Measurements from ENCODE around the gene SPRED2.
"Not testable (repeated sequence)": the region's sequence is repeated elsewhere in the genome, so short reads cannot be mapped to it uniquely, and the experiment has no call there.

The SPRED2 gene

DNA sequence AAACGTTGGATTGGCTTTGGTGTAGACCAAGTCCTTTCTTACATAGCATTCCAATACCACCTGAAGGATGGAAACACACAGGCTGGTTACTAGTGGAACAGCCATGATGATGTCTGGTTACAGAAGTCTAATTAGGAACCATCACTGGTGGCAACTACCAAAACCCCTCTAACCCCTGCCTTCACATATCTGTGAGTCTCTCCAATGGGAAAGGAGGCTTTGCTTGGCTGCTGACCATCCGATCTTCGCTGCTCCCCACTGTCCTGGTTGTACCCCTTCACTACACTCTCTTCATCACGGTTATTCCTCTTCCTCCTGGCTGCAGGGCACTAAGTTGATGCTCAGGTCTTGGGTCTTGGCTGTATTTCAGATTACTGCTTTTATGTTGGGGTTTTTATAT, 97.7 kb downstream of the SPRED2 start:
- no peak for FAIRE-seq

DNA sequence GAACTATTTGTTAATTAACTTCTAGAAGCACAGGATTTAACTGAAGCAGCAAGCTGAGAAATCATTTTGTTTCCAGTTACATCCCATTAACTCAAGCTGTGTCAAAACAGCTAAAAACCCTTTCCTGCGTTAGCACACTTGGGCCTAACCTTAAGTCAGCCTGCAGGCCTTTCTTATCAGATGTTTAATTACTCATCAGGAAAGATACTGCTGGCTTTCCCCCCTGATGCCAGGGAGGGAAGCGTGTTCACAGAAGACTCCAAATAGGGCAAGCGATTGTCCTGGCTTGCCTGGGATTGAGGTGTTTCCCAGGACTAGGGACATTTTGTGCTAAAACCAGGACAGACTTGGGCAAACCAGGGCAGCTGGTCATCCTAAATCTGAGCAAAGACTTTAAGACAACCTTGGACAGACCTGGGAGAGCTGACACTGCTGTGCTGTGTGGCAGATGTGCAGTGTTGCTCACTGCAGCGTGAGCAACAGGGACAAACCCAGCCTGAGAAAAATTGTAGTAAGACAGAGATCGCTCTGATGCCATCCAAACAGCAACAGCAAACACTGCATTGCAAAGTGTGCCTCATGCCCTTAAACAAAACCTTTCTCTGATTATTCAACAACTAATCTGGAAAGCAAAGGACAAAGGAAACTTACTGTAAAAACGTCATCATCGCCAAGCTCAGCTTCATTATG, 100.9 kb downstream of the SPRED2 start:
- FAIRE-seq = no peak

GRCh38 chr2:65329525-65329924, 102.9 kb downstream of the SPRED2 start:
- no peak for FAIRE-seq

DNA sequence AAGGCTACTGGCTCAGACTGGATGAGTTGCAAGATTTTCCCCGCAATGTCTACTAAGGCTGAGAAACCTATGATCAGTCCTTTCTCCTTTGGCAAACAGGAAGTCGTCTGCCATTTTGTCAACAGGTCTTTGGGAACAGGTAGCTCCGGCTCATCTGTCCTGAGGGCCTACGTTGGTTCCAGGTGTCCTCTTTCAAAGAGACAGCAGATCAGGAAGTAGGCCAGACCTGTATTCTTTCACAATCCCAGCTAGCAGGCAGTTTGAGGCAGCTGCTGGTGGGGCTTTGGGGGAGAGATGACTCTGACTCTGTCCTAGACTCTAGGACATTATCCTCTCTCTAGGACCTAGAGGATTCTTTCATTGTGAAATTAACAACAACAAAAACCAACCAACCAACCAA, 106.1 kb downstream of the SPRED2 start:
- no peak for FAIRE-seq

GRCh38 chr2:65325066-65325465, 107.3 kb downstream of the SPRED2 start:
- FAIRE-seq = no peak

DNA sequence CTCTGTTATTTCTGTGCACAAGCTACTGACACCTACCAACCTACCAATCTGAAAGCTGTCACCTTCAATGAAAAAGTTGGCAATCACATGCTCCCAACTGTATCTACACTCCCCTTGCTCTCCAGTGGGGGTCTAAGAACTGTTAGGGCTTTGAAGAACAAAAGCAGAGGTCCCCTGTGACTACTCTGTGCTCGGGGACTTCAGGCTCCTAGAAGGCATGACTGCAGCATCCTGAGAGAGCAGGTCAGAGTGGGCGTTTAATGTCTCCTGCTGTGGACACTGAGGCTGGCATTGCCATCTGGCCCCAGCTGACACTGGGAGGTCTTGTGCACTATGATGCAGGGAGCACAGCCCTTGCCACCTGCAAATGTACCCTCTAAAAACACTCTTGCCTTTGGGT, 111.5 kb downstream of the SPRED2 start:
- FAIRE-seq = no peak

DNA sequence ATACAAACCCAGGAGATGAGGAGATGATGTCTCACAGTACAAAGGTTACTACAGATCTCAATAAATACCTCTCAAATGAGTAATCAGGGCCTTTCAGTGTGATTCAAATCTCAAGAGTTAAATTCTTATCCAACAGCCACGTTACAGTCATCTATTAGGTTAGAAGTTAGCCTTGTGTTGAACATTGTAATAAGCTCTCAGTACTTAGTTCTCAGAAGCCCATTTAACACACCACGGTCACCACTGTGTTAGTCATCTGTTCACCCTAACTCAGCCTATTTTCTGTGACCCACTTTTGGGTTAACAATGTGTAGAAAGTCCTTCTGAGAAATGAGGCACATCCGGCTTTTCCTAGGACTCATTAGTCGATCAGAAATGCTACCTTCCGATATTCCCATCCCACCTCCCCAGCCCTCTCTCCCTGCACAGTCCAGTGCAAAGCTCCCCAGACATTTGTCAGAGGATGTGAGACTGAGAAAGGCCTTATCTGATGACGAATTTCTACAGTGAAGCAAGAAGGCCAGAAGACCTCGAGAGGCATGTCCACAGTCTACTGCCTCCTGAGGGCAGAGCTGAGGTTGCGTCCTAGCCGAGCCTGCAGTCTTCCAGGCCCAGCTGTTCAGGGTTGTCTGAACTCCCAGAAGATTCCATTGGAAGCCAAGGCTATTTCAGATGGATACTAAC, 112.2 kb downstream of the SPRED2 start:
- no peak for FAIRE-seq

- FAIRE-seq = no peak
These were observed 112.7 kb downstream of the SPRED2 start for GRCh38 chr2:65319674-65320041.

DNA sequence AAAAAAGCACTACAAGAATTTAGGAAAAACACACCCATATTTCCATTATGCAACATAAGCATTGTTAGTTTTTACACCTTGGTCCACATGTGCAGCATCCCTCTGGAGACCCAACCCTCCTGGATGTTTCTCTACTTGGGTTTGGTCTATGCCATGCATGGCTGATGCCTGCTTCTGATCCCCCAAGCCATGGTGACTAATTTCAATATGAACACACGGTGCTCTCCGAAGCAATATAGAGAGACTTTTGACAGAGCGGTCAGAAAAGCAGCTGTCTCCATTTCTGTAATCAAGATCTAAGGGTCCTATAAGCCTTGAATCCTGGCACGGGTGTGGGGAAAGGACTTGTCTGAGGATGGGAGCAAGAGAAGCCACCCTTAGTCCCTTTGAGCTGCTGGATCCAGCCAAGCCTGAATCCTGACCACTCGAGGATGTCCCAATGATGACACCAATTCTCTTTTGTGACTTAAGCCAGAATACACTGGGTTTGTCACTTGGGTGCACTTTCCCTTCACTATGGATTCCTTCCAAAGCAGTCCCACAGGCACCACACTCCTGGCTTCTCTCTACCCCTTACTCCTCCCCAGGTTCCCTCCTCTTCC, 113.2 kb downstream of the SPRED2 start:
- FAIRE-seq = no peak

DNA sequence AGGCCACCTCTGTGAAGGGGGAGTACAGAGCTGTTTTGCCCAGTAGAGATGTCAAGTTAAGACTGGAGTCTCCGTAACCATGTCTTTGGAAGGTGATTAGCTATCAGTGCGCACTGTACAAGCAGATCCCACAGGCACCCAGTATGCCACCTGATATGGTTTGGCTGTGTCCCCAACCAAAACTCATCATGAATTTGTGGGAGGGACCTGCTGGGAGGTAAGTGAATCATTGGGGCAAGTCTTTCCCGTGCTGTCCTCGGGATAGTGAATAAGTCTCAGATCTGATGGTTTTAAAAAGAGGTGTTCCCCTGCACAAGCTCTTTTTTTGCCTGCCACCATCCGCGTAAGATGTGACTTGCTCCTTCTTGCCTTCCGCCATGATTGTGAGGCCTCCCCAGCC, 114.6 kb downstream of the SPRED2 start:
- FAIRE-seq = no peak

- FAIRE-seq = not testable (repeated sequence)
These were observed 115.0 kb downstream of the SPRED2 start for GRCh38 chr2:65317351-65317750.

DNA sequence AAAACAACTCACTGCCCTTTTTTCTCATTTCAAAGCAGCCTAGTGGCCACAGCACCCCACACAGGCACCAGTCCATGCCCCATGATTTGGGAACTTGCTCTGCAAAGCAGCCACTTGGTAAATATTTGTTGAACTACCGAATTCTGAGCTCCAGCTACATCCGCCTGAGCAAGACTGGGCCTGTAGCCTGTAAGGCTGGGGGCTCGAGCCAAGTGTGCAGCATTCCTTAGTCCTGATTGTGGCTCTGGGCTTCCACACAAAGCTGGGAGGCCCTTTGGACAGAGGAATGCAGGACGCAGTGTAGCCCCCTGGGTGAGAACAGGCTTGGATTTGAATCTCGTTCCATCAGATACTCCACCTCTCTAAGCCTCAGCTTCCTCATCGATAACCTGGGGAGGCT, 116.3 kb downstream of the SPRED2 start:
- no peak for FAIRE-seq

DNA sequence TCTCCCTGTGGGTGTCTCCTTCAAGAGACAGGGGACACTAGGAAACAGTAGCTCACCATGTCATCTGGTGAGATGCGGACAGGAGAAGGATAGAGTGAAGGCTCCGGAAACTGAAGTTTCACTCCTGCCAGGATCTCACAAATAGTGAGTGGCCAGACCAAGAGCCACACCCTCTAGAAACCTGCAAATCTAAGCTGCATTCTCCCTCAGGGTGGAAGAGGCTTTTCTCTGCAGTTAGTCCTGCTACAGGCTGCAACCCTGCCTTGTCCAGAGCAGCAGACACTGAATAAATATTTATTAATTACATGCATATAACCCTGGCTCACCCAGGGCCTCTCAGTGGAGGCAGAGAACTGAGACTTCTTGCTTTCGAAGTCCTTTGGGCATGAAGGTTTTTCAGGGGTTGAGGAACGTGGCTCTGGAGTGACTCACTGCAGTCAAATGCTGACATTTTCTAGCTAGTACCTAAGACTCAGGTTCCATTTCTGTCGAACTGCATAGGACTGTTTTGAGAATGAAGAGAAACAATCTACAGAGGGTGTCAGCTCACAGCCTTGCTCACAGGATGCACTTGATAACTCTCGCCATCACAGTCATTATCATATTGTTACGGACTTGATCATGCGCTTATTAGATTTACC, 117.5 kb downstream of the SPRED2 start:
- FAIRE-seq = no peak

DNA sequence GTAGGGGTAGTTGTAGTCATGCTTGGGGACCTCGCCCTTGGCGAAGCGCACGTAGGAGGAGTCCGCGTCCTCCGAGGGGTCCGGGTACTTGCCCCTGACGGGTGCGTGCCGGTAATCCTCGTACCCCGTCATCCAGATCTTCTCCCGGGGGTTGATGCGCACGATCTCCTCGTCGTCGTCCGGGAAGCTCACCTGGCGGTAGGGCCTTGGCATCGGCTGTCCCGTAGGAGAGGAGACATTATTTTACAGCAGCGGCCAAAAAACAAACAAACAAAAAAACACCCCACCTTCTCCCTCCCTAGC, 118.5 kb downstream of the SPRED2 start:
- no peak for FAIRE-seq

GRCh38 chr2:65313126-65313953, 119.1 kb downstream of the SPRED2 start:
- FAIRE-seq = no peak

DNA sequence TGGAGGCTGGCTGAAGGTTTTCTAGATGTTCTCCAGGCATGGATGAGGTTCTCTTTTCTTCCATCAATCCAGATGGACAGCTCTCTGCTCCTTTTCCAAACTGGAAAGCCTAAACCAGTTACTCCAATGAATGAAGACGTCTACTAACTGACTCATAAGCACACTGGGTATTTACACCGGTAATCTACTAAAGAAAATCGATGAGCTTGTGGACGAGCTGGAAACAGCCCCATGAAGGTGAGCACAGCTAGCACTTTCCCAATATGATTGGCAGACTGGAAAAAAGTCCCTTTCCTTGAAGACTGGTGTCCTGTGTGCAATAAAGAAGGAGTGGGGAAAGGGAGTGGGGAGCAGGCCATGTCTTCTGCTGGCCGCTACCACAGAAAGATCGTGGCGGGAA, 120.8 kb downstream of the SPRED2 start:
- no peak for FAIRE-seq

- no peak for FAIRE-seq
These were observed 121.3 kb downstream of the SPRED2 start for GRCh38 chr2:65311049-65311448.

DNA sequence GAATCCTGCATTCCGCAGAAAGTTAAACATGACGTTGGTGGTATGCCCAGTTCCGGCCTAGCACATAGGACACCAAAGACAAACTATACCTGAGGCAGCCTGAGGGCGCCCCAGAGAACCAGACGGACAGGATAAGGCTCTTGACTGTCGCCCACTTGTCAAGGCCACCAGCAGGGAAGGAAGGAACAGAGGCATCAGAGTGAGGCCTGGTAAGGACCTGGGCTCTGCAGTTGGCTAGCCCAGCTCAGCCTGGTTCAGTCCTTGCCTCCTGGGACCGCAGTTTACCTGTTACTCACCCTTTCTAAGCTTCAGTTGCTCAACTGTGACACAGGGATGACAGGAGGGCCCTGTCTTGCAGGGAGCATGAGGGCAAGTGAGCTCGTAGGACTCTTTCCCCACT, 122.7 kb downstream of the SPRED2 start:
- FAIRE-seq = no peak

DNA sequence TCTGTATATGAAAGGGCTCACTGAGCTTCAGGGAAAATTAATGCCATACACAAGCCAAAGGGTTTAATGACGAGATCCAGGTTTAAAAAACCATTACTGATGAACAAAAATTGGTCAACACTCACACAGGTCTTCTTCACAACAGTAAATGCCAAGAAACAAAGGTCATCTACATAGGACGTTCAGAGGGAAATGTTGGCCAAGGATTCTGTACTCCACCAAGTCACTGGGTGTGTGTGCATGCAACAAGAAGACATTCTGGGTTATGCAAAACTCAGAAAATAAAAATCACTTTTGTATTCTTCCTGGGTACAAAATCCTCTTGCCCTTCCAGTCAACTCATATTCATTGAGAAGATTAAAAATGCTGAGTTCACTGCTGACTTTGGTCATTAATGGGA, 126.5 kb downstream of the SPRED2 start:
- FAIRE-seq = no peak

DNA sequence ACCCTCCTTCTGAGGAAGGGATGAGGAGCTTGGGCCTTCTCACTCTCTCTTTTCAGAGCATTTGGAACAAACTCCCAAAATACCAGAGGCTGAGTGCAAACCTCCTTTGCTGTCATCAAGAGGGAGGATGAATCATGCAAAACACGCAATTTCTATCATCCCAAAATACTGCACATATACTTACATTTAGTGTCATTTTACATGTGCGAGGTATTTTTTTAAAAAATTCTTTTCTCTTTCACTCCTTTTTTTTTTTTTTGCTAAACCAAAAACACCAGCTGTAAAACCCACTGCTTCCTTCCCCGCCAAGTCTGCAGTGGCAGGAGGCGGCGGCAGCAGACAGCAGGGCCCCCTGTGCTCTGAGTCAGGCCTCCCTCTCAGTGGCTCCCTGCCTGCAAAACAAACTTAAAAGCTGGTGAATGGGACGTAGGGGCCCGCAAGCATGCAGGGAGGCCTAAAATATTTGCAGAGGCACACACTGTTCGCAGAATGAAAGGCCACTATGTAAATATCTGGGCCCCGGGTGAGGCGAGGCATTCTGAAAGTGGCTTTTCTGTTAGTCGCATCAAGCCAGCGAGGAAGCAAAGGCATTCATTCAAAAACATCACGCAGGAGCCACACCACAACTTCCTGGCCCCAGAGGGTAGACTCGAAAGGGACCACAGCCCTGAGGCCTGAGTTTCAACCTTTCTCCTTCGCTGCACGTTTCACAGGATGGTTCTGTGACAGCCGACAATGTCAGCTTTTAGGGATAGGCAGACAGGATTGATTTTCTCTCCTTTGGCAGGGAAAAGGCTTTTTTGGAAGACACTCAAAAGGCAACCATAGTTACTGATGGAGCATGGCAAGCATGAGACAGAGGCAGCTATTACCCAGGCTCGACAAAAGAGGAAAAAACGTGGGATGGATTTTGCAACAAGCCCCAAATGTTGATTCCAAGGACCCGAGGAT, 131.4 kb downstream of the SPRED2 start:
- no peak for FAIRE-seq

DNA sequence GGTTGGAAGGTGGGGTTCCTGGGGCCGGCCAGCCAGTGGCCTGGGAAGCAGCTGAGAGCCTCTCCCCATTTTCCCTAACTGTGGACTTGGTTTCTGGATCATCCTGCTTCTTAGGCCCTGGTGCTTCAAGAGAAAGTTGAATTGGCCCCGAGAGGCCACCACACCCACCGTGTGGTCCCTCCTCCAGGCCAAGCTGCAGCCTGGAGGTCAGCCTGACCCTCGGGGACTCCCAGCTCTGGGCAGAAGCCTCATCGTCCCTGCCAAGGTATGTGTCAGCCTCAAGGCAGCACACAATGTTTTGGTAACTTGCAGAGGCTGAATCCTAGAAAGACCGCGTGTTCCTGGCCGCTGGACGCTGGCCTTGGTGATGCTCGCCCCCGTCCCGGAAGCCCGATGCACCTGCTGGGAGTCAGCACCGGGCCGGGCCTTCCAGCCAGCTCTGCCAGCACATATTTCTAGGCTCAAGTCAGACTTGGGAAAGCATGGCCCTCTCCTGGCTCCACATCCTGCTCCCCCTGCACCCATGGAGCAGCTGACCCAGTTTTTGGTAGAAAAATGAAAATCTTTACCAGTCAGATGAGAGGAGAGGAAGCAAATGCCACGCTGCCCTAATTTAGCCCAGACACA, 132.2 kb downstream of the SPRED2 start:
- FAIRE-seq = no peak

DNA sequence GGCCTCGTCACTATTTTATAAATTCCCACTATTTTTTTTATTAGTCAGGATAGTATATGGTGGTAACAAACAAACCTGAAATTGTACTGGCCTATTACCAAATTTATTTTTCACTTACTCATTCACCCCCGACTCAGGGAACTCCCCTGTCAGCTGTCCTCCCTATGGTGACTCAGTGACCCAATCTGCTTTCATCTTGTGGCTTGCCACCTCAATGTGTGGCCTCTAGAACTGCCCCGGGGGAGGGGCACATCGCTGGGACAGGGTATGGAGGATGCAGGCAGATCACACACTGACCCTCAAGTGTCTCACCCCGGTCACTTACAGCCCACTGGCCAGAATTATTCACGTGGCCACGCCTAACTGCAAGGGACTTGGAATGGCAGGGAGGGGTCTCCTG, 133.2 kb downstream of the SPRED2 start:
- no peak for FAIRE-seq
